Activated naive CD4-positive, alpha-beta T cell treated with anti-CD3 and anti-CD28 coated beads, Interleukin-2, amount 10 ng/mL, durations not matched to agents 7 days and 5 days (primary cell): ENCODE measurements around the gene CD53.

Experiments used
- CTCF ChIA-PET: fragments of 350-600 bp; sonication (Branson Sonifier 250); formaldehyde crosslinking; loops from one replicate; lab custom pipeline; 2021; ENCODE audit warnings: antibody characterized with exemption; lab: Charles Lee
- DNase-seq: peaks from one replicate; pipeline ENCODE4 v3.0.0-alpha.2; 2020
- H3K27ac Mint-ChIP-seq: one replicate; pipeline ENCODE4 v1.8.0; 2021; ENCODE audit warnings: mild to moderate bottlenecking, moderate library complexity, mixed read lengths
- H3K27me3 Mint-ChIP-seq: one replicate; pipeline ENCODE4 v1.8.0; 2021; ENCODE audit warnings: mild to moderate bottlenecking, mixed read lengths
- H3K36me3 Mint-ChIP-seq: one replicate; pipeline ENCODE4 v1.8.0; 2021; ENCODE audit warnings: mixed read lengths
- H3K4me1 Mint-ChIP-seq: one replicate; pipeline ENCODE4 v1.8.0; 2021; ENCODE audit warnings: mixed read lengths
- H3K4me3 Mint-ChIP-seq: one replicate; pipeline ENCODE4 v1.8.0; 2021; ENCODE audit warnings: mild to moderate bottlenecking, moderate library complexity, mixed read lengths
- H3K9me3 Mint-ChIP-seq: one replicate; pipeline ENCODE4 v1.8.0; 2021; ENCODE audit warnings: mixed read lengths

The CD53 gene

DNA sequence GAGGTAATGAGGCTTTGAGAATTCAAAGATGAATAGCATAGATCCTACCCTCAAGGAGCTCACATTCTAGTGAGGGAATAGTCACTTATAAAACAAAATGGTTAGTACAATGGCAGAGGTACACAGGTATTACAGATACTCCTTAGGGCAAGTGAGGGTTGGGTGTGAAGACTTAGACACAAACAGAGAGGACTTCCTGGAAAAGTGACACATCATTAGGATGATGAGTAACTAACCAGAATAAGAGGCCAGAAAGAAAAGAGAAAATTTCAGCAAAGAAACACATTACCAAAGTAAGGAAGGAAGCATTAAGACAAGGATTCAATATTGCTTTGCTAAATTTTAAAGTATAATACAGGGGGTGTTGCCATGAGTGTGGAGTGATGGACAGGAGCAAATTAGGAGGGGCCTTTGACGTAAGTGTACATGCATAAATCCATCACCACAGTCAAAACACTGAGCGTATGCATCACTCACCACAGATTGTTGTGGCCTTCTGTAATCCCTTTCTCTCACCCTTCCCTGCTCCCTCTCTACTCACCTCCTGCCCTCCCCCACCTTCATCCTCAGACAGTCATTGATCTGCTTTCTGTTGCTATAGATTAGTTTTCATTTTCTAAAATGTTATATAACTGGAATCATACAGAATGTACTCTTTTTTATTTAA, 7.9 kb downstream of the CD53 start:
- no peaks in the 10 kb centered on the region for H3K9me3 Mint-ChIP-seq
- CTCF ChIA-PET, result no interaction called here
- peak; percentile 53 for DNase-seq
- peaks cover 80% of the 10 kb centered on the region for H3K4me1 Mint-ChIP-seq
- peak overlapping the region; percentile 74 for H3K4me3 Mint-ChIP-seq
- peak overlapping the region; percentile 98 for H3K27ac Mint-ChIP-seq
- no peaks in the 10 kb centered on the region for H3K27me3 Mint-ChIP-seq
- peaks cover 62% of the 10 kb centered on the region for H3K36me3 Mint-ChIP-seq

DNA sequence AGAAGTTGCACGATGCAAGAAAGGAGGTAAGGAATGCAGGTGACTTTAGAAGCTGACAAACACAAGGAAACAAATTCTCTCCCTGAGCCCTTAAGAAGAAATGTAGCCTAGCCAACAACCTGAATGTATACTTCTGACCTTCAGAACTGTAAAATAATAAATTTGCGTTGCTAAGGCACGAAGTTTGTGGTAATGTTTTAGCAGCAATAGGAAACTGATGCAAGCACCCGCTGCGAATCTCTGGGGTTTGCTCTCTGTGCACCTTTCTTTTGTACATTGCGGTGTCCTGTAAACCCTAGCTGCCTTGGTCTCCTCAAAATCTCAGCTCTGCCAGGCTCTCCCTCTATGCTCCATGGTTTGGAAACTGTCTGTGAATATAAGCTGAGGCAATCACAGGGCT, 15.1 kb downstream of the CD53 start:
- Mint-ChIP-seq H3K4me1 (peaks cover 88% of the 10 kb centered on the region), H3K36me3 (peaks cover 76% of the 10 kb centered on the region), H3K27me3 (no peaks in the 10 kb centered on the region), H3K4me3 (no peak overlapping the region), H3K27ac (peak overlapping the region; percentile 71), H3K9me3 (no peaks in the 10 kb centered on the region)
- no peak for DNase-seq
- CTCF ChIA-PET, result no interaction called here

DNA sequence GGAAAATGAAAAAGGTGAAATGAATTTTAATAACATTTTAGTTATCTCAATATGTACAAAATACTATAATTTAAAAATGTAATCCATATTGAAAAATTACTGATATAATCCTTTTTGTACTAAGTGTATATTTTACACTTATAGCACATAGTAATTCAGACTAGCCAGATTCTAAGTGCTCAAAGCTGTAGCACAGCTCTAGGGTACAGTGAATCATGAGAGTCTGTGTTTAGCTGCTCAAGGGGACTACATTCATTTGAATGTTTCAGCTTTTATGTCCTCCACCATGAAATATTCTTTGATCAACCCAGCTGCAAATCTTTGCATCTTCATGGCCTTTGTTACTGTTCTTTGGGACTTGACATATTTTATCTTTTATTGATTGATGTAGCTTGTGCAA, 15.7 kb downstream of the CD53 start:
- no peaks in the 10 kb centered on the region for H3K27me3 Mint-ChIP-seq
- H3K27ac Mint-ChIP-seq, result no peak overlapping the region
- no peak overlapping the region for H3K4me3 Mint-ChIP-seq
- DNase-seq, result no peak
- no peaks in the 10 kb centered on the region for H3K9me3 Mint-ChIP-seq
- CTCF ChIA-PET, result no interaction called here
- H3K36me3 Mint-ChIP-seq, result peaks cover 78% of the 10 kb centered on the region
- peaks cover 89% of the 10 kb centered on the region for H3K4me1 Mint-ChIP-seq

DNA sequence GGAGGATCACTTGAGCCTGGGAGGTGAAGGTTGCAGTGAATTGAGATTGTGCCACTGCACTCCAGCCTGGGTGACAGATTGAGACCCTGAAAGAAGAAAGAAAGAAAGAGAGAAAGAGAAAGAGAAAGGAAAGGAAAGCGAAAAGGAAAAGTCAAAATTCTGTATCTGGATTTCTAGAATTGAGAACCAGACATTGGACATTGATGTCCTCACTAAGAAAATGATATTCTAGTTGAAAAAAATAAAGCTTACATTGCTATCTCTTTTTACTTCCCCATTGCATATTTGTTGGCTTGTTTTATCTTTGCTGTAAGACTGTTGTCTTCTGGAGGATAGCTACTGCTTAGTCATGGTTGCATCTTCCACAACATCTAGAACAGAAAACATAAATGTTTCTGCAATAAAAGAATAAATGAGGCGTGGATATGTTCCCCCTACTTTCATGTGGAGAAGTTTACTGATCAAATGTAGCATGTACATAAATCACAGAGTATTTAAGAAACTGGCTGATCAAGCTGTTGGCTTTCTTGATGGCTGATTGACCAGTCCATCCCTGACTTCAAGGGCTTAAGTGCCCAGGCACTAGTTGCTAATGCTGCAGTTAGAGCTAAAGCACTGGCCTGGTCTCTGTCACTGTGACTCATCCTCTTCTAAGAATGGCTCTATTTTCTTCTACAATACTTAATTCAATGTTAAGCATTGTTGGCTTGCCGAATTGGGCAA, 17.7 kb downstream of the CD53 start:
- H3K27me3 Mint-ChIP-seq, result no peaks in the 10 kb centered on the region
- CTCF ChIA-PET, result interaction anchor here (1.3 to 2.3 kb wide), 3 partner anchors 17 to 271 kb away, joined by 3 to 5 read pairs (median 3); partner anchors contain the start of gene CD53
- no peak for DNase-seq
- H3K4me3 Mint-ChIP-seq, result no peak overlapping the region
- H3K4me1 Mint-ChIP-seq, result peaks cover 93% of the 10 kb centered on the region
- peak overlapping the region; percentile 42 for H3K27ac Mint-ChIP-seq
- H3K36me3 Mint-ChIP-seq, result peaks cover 83% of the 10 kb centered on the region
- H3K9me3 Mint-ChIP-seq, result no peaks in the 10 kb centered on the region

DNA sequence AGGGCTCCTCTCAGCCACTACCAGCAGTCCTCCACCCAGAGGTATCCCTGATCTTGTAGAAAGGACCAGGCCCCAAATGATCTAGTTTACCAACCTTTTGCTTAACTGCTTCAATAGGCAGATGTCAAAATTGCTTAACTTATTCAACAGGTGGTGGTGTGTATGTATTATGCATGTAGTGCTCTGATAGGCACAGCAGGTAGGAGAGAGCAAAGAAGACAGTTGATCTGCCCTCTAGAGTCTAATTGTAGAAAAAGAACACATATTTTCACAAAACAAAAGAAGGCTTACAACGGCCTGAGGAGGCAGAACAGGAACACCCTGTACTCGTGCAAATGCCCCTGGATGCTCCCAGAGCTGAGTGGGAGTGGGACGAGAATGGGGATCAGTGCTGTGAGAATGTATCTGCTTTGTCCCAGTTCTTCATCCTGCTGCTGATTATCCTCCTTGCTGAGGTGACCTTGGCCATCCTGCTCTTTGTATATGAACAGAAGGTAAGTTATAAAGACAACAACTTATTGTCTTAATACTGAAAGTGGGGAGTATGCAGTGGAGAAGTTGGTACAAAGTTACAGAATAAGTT, 21.1 kb downstream of the CD53 start:
- Mint-ChIP-seq H3K27me3 (no peaks in the 10 kb centered on the region), H3K27ac (peak overlapping the region; percentile 62), H3K36me3 (peaks cover 91% of the 10 kb centered on the region), H3K4me1 (peaks cover 97% of the 10 kb centered on the region), H3K4me3 (no peak overlapping the region), H3K9me3 (no peaks in the 10 kb centered on the region)
- CTCF ChIA-PET, result no interaction called here
- no peak for DNase-seq

DNA sequence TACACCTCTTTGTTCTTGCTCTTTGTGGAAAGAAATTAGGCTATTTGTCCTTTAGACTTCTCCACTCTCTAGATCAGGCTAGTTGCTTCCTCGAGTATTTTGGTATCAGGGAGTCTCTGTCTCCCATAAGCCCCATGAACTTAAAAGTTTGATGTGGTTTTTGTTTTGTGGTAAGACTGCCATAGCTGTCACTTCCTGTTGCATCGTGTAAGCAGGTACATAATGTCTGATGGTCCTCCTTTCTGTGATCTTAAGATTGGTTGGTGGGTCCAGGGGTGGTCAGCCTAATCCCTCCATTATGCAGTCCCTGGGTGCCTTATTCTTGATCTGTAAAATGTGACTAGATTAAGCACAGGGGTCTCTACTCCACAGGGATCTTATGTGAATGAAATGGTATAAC, 23.1 kb downstream of the CD53 start:
- Mint-ChIP-seq H3K4me1 (peaks cover 84% of the 10 kb centered on the region), H3K36me3 (peaks cover 95% of the 10 kb centered on the region), H3K27ac (peak overlapping the region; percentile 76), H3K9me3 (no peaks in the 10 kb centered on the region), H3K4me3 (no peak overlapping the region), H3K27me3 (no peaks in the 10 kb centered on the region)
- DNase-seq, result no peak
- CTCF ChIA-PET, result no interaction called here

DNA sequence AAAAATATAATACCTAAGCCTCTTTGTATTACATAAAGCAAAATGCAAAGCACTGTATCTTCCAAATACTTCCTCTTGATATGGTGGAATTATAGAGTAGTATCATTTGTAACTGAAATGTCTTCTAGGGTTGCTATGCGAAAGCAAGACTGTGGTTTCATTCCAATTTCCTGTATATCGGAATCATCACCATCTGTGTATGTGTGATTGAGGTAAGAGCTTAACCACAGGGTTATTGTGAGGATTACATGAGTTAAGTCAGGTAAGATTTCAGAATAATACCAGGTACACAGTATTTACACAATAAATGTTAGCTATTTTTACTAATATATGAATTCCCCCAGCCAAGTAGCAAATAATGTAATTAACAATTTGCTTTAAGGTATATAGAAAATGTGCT, 24.7 kb downstream of the CD53 start:
- CTCF ChIA-PET, result interaction anchor here (1.3 kb wide), 1 partner anchor 22 kb away, joined by 3 read pairs; no protein-coding TSS in a partner anchor
- no peak overlapping the region for H3K27ac Mint-ChIP-seq
- no peak for DNase-seq
- no peaks in the 10 kb centered on the region for H3K27me3 Mint-ChIP-seq
- H3K4me1 Mint-ChIP-seq, result peaks cover 68% of the 10 kb centered on the region
- peaks cover 93% of the 10 kb centered on the region for H3K36me3 Mint-ChIP-seq
- H3K9me3 Mint-ChIP-seq, result no peaks in the 10 kb centered on the region
- no peak overlapping the region for H3K4me3 Mint-ChIP-seq

DNA sequence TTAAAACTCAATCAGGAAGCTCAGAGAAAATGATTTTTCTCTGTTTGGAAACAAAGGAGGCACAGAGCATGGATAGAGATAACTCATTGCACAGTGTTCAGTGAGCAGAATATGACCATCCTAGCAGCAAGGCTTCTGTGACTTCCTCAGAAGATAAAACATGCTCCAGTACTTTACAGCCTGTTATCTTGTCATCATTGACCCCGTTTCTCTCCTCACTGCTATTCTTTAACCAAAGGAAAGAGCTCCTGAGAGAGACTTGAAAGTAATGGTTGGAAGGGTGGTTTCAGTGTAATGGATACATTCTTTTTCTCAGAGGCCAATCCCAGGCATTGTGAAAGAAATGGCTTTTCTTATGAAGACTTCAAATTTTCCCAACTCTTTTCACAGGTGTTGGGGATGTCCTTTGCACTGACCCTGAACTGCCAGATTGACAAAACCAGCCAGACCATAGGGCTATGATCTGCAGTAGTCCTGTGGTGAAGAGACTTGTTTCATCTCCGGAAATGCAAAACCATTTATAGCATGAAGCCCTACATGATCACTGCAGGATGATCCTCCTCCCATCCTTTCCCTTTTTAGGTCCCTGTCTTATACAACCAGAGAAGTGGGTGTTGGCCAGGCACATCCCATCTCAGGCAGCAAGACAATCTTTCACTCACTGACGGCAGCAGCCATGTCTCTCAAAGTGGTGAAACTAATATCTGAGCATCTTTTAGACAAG, 25.9 kb downstream of the CD53 start:
- Mint-ChIP-seq H3K27ac (peak overlapping the region; percentile 47), H3K9me3 (no peaks in the 10 kb centered on the region), H3K27me3 (no peaks in the 10 kb centered on the region), H3K4me3 (no peak overlapping the region), H3K36me3 (peaks cover 91% of the 10 kb centered on the region), H3K4me1 (peaks cover 55% of the 10 kb centered on the region)
- no peak for DNase-seq
- CTCF ChIA-PET, result no interaction called here

DNA sequence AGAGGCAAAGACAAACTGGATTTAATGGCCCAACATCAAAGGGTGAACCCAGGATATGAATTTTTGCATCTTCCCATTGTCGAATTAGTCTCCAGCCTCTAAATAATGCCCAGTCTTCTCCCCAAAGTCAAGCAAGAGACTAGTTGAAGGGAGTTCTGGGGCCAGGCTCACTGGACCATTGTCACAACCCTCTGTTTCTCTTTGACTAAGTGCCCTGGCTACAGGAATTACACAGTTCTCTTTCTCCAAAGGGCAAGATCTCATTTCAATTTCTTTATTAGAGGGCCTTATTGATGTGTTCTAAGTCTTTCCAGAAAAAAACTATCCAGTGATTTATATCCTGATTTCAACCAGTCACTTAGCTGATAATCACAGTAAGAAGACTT, 26.5 kb downstream of the CD53 start:
- H3K27me3 Mint-ChIP-seq, result no peaks in the 10 kb centered on the region
- H3K4me1 Mint-ChIP-seq, result peaks cover 50% of the 10 kb centered on the region
- H3K4me3 Mint-ChIP-seq, result no peak overlapping the region
- H3K27ac Mint-ChIP-seq, result no peak overlapping the region
- no peak for DNase-seq
- peaks cover 89% of the 10 kb centered on the region for H3K36me3 Mint-ChIP-seq
- peaks cover 3% of the 10 kb centered on the region for H3K9me3 Mint-ChIP-seq
- CTCF ChIA-PET, result no interaction called here

DNA sequence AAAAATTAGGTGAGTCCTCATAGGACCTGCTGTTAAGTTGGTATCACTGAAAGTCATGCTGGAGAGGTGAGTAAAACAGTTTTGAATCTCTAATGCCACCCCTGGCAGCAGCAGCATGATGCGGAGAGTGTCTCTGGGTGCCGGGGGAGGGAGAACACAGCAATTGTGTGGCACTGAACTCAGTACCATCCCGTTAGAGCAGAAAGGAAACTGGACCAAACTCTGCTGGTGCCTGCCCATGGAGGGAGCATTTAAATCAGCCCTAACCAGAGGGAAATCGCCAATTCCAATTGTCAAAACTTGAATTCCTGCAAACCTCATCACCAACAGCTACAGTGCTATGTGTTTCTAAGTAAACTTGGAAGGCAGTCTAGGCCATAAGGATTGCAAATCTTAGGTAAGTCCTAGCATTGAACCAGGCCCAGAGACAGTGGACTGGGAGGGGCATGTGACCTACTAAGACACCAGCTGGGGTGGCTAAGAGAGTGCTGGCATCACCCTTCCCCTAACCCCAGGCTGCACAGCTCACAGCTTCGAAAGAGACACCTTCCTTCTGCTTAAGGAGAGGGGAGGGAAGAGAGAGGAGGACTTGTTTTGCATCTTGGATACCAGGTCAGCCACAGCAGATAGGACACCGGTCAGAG, 30.0 kb downstream of the CD53 start:
- DNase-seq, result no peak
- Mint-ChIP-seq H3K4me3 (no peak overlapping the region), H3K27ac (no peak overlapping the region), H3K27me3 (no peaks in the 10 kb centered on the region), H3K9me3 (peaks cover 19% of the 10 kb centered on the region), H3K4me1 (peaks cover 16% of the 10 kb centered on the region), H3K36me3 (peaks cover 68% of the 10 kb centered on the region)
- CTCF ChIA-PET, result no interaction called here

DNA sequence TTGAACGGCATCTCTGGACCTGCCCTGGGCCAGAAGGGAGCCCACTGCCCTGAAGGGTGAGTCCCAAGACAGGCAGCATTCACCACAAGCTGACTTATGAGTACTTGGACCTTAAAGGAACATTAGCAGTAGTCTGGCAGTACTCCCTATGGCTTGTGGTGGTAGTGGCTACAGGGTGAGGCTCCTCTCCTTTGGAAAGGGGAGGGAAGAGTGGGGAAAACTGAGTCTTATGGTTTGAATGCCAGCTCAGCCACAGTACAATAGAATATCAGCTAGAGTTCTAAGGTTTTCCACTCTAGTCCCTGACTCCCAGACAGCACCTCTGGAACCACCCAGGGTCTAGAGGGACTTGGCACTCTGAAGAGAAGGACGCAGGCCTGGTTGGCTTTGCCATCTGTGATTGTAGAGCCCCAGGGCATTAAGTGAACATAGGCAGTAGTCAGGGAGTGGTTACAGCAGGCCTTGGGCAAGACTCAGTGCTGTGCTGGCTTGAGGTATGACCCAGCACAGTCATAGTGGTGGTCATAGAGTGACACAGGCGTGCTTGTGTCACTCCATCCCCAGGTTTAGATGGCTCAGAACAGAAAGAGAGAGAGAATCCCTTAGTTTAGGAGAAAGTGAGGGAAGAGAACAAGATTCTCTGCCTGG, 31.0 kb downstream of the CD53 start:
- peaks cover 6% of the 10 kb centered on the region for H3K4me1 Mint-ChIP-seq
- H3K36me3 Mint-ChIP-seq, result peaks cover 61% of the 10 kb centered on the region
- no peak overlapping the region for H3K4me3 Mint-ChIP-seq

DNA sequence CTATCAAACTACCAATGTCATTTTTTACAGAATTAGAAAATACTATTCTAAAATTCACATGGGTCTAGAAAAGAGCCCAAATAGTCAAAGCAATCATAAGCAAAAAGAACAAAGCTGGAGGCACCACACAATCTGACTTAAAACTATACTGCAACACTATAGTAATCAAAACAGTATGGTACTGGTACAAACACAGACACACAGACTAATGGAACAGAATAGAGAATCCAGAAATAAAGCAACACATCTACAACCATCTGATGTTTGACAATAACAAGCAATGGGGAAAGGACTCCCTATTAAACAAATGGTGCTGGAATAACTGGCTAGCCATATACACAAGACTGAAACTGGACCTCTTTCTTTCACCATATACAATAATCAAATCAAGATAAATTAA, 39.8 kb downstream of the CD53 start:
- DNase-seq, result no peak
- H3K27ac Mint-ChIP-seq, result no peak overlapping the region
- peaks cover 59% of the 10 kb centered on the region for H3K9me3 Mint-ChIP-seq
- H3K4me3 Mint-ChIP-seq, result no peak overlapping the region
- peaks cover 19% of the 10 kb centered on the region for H3K4me1 Mint-ChIP-seq
- H3K27me3 Mint-ChIP-seq, result peaks cover 27% of the 10 kb centered on the region
- peaks cover 29% of the 10 kb centered on the region for H3K36me3 Mint-ChIP-seq
- CTCF ChIA-PET, result no interaction called here

More for the DNA sequence above, 31.0 kb downstream of the CD53 start:
- H3K27ac Mint-ChIP-seq, result no peak overlapping the region
- CTCF ChIA-PET, result interaction anchor here (0.6 kb wide), 1 partner anchor 104 kb away, joined by 3 read pairs; no protein-coding TSS in a partner anchor
- DNase-seq, result no peak
- H3K9me3 Mint-ChIP-seq, result peaks cover 29% of the 10 kb centered on the region
- H3K27me3 Mint-ChIP-seq, result no peaks in the 10 kb centered on the region

DNA sequence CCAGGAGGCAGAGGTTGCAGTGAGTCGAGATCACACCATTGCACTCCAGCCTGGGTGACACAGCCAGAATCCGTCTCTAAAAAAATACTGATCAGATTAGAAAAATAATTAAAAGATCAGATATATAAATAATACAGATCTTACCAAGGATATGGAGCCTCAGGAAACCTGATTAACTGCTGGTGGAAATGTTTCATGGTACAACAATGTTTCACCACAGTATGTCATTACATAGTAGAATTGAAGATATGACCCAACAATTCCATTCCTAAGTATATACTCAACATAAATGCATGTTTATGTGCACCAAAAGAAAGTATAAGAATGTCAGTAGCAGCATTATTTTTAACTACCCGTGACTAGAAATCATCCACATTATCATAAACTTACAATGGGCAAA, 41.7 kb downstream of the CD53 start:
- Mint-ChIP-seq H3K9me3 (peaks cover 42% of the 10 kb centered on the region), H3K4me3 (no peak overlapping the region), H3K27ac (no peak overlapping the region), H3K27me3 (peaks cover 23% of the 10 kb centered on the region), H3K4me1 (peaks cover 19% of the 10 kb centered on the region), H3K36me3 (peaks cover 21% of the 10 kb centered on the region)
- CTCF ChIA-PET, result no interaction called here
- DNase-seq, result no peak
